Prostate gland (tissue), 2 donors: ENCODE measurements around the gene LAMA1. TPM values are rescaled to one million over a fixed set of nuclear protein-coding genes. Genes with fewer than 3 reads are reported as not detected.

ENCODE experiments used
- DNase-seq: peaks from one replicate; pipeline ENCODE4 v3.0.0-alpha.2; 2019; ENCODE audit warnings: low spot score
- H3K27ac ChIP-seq, 2 donors: fragments of 200-600 bp; sonication (generic); 2 replicates each; pipeline ENCODE4 v1.5.1; 2017 to 2019
- H3K27me3 ChIP-seq: fragments of 200-600 bp; sonication (generic); replicated peaks from 2 replicates; pipeline ENCODE4 v1.5.1; 2019; ENCODE audit not compliant: insufficient read depth
- H3K36me3 ChIP-seq, 2 donors: fragments of 200-600 bp; sonication (generic); 1 replicate in 1 of 2; 2 replicates in 1 of 2; pipeline versions ENCODE4 v1.5.1 to v1.8.1; 2017 to 2019
- H3K4me1 ChIP-seq: fragments of 200-600 bp; sonication (generic); replicated peaks from 2 replicates; pipeline ENCODE4 v1.5.1; 2019
- H3K4me3 ChIP-seq, 2 donors: fragments of 200-600 bp; sonication (generic); 2 replicates each; pipeline ENCODE4 v1.5.1; 2017 to 2019
- H3K9me3 ChIP-seq: fragments of 200-600 bp; sonication (generic); 2 replicates; pipeline ENCODE4 v1.5.1; 2017
- POLR2A ChIP-seq: fragments of 450-650 bp; IDR thresholded peaks from one replicate; pipeline ENCODE4 v1.6.1; 2016; ENCODE audit warnings: antibody characterized with exemption, mild to moderate bottlenecking
- POLR2AphosphoS5 ChIP-seq: sonication (generic); formaldehyde crosslinking; IDR thresholded peaks from one replicate; pipeline ENCODE4 v1.6.1; 2017; ENCODE audit warnings: antibody characterized with exemption
- WGBS: methylation state at CpG from one replicate; pipeline ENCODE4 v1.1.5; 2018; 5-methylcytosine and 5-hydroxymethylcytosine counted together
- intact Hi-C: fragments of 100-400 bp; cut with DNase I; formaldehyde crosslinking; loops from one replicate; pipeline ENCODE4 v1.14.2; 2022
- total RNA-seq, 2 donors: library from RNA; depleted of rRNA; stranded (reverse); fragments of >200 nt; gene quantifications; one replicate each; pipeline ENCODE4 v1.1.0, GENCODE V29; 2016
- TF ChIP-seq, protein P1 (sequence below), 4 experiments: fragments of 200-600 bp in 2 of 4; fragments of 450-650 bp in 2 of 4; sonication (generic) in 2 of 4; IDR thresholded peaks; 1 replicate in 3 of 4; 2 replicates in 1 of 4; pipeline ENCODE4 v1.5.1; 2016 to 2019; ENCODE audit warnings: antibody characterized with exemption in 4 of 4, mild to moderate bottlenecking in 2 of 4, moderate library complexity in 2 of 4

The LAMA1 gene, protein sequence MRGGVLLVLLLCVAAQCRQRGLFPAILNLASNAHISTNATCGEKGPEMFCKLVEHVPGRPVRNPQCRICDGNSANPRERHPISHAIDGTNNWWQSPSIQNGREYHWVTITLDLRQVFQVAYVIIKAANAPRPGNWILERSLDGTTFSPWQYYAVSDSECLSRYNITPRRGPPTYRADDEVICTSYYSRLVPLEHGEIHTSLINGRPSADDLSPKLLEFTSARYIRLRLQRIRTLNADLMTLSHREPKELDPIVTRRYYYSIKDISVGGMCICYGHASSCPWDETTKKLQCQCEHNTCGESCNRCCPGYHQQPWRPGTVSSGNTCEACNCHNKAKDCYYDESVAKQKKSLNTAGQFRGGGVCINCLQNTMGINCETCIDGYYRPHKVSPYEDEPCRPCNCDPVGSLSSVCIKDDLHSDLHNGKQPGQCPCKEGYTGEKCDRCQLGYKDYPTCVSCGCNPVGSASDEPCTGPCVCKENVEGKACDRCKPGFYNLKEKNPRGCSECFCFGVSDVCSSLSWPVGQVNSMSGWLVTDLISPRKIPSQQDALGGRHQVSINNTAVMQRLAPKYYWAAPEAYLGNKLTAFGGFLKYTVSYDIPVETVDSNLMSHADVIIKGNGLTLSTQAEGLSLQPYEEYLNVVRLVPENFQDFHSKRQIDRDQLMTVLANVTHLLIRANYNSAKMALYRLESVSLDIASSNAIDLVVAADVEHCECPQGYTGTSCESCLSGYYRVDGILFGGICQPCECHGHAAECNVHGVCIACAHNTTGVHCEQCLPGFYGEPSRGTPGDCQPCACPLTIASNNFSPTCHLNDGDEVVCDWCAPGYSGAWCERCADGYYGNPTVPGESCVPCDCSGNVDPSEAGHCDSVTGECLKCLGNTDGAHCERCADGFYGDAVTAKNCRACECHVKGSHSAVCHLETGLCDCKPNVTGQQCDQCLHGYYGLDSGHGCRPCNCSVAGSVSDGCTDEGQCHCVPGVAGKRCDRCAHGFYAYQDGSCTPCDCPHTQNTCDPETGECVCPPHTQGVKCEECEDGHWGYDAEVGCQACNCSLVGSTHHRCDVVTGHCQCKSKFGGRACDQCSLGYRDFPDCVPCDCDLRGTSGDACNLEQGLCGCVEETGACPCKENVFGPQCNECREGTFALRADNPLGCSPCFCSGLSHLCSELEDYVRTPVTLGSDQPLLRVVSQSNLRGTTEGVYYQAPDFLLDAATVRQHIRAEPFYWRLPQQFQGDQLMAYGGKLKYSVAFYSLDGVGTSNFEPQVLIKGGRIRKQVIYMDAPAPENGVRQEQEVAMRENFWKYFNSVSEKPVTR (N-terminal part only)
- 10 to 100 TPM in 1 of 2 donors, 1 to 10 TPM in 1; 1.8 to 59.6 TPM for total RNA-seq

DNA sequence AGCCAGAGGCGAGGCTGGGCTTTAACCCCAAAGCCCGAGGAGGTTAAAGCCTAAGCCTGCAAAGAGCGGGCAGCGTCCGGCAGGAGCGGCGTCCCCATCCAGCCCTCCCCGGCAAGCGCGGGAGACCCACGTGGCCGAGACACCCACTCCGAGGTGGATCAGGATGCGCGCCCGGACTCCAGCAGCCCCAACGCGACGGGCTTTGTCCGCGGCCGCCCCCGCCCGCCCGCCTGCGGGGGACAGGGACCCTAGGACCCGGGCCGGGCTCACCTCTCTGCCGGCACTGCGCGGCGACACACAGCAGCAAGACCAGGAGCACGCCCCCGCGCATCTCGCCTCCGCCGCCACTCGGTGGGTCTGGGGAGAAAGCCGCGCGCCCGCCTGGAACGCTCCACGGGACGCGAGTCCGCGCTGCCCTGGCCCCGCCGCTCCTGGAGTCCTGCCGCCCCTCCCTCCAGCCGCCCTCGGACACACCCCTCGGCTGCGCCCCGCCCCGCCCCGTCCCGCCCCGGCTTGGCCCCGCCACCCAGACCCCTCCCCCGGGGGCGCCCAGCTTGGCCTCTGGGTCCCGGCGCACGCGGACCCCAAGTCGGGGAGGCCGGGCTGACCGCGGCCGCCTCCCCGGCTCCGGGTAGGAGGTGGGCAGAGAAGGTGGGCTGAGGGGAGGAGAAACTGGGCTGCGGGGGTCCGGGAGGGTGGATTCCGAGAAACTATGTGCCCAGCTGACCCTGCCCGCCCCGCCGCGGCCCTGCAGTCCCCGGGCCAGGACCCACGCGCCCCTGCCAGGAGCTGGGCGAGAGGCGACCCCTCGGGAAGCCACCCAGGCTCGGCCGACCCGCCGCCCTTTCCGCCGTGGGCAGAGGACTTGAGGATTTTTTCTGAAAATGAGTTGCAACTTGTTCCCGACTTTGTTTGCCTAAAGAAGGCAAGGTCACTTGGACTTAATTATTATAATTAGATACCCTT, at the start of gene LAMA1:
Gene LAMA1 (minus strand): TSS at position 408 of the 966 bp plus-strand sequence. CDS start 77 bp downstream, at position 331.
- DNase-seq: no peak
- H3K36me3 ChIP-seq: no peaks in the 10 kb centered on the region
- H3K27ac ChIP-seq: no peak within 1 kb of the TSS
- no peaks in the 10 kb centered on the region for H3K4me1 ChIP-seq
- peak within 1 kb of the TSS; percentile 25 to 39 for H3K4me3 ChIP-seq
- intact Hi-C loops: no loop called here
- H3K27me3 ChIP-seq: no peaks in the 10 kb centered on the region
- 2% methylated on average over 63 of the region's 95 CpGs for WGBS
- no peaks in the 10 kb centered on the region for H3K9me3 ChIP-seq
- TF ChIP-seq, protein P1, sequence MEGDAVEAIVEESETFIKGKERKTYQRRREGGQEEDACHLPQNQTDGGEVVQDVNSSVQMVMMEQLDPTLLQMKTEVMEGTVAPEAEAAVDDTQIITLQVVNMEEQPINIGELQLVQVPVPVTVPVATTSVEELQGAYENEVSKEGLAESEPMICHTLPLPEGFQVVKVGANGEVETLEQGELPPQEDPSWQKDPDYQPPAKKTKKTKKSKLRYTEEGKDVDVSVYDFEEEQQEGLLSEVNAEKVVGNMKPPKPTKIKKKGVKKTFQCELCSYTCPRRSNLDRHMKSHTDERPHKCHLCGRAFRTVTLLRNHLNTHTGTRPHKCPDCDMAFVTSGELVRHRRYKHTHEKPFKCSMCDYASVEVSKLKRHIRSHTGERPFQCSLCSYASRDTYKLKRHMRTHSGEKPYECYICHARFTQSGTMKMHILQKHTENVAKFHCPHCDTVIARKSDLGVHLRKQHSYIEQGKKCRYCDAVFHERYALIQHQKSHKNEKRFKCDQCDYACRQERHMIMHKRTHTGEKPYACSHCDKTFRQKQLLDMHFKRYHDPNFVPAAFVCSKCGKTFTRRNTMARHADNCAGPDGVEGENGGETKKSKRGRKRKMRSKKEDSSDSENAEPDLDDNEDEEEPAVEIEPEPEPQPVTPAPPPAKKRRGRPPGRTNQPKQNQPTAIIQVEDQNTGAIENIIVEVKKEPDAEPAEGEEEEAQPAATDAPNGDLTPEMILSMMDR (IDR thresholded peaks at IDR 0.05): no peak
- TF ChIP-seq POLR2A (no peak), POLR2AphosphoS5 (no peak)

DNA sequence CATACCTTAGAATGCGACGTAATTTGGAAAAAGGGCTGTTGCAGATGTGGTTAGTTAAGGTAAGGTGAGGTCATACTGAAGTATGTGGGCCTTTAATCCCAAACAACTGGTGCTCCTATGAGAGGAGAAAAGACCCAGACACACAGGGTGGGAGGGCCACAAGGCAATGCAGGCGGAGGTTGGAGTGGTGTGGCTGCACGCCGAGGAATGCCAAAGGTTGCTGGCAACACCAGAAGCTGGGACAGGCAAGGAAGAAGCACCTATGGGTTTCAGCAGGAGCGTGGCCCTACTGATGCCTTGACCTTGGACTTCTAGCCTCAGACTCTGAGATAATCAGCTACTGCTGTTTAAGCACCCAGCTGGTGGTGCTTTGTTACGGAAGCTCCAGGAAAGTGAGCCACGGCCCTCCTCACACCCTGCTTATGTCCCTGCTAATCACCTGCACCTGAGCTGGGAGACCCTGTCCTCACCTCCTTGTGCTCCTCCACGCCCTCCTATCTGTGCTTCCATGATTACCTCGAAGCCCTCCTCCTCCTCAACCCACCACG, 48.3 kb upstream of the LAMA1 start:
- no peak overlapping the region for H3K4me3 ChIP-seq
- no peaks in the 10 kb centered on the region for H3K4me1 ChIP-seq
- H3K9me3 ChIP-seq: no peaks in the 10 kb centered on the region
- no peaks in the 10 kb centered on the region for H3K36me3 ChIP-seq
- H3K27me3 ChIP-seq: no peaks in the 10 kb centered on the region
- DNase-seq: no peak
- intact Hi-C loops: no loop called here
- WGBS: 91% methylated on average over 11 of the region's 11 CpGs
- H3K27ac ChIP-seq: no peak overlapping the region
- TF ChIP-seq POLR2AphosphoS5 (no peak), POLR2A (no peak)
- TF ChIP-seq, protein P1 (IDR thresholded peaks at IDR 0.05): no peak

DNA sequence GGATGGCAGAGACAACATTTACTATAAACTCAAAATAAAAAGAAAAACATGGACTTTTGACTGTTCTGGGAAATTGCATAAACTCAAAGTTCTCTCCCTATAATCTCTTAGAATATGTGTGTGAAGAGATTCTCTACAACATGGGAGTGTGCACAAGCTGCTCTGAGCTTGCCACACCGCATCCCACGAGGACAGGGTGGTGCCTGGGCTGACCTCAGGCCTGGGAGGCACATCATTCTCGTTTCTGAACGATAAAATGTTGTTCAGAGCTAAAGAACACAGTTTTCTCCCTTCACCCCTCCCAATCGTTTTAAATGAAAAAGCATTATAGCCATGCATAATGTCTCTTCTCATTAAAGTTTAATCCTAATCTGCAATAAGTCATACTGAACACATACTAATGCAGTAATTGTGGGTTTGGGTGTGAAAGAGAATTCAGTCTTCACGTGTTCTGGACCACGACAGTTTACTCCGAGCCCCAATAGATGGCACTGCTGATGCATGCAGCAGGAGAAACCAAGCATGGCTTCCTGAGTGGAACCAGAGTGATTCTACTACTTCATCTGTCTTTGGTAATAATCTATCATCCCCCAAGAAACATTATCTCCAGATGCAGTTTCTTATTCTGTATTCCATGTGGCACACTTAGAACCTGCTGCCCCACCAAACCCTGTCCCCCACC, 46.9 kb upstream of the LAMA1 start:
- 55% methylated on average over 8 of the region's 8 CpGs for WGBS
- no peaks in the 10 kb centered on the region for H3K9me3 ChIP-seq
- no peak overlapping the region for H3K4me3 ChIP-seq
- H3K4me1 ChIP-seq: no peaks in the 10 kb centered on the region
- no peaks in the 10 kb centered on the region for H3K36me3 ChIP-seq
- H3K27me3 ChIP-seq: no peaks in the 10 kb centered on the region
- H3K27ac ChIP-seq: no peak overlapping the region
- no peak for DNase-seq
- intact Hi-C loops: no loop called here
- TF ChIP-seq, protein P1 (IDR thresholded peaks at IDR 0.05): no peak
- TF ChIP-seq POLR2AphosphoS5 (no peak), POLR2A (no peak)
